Heart left ventricle (tissue), 16 donors: ENCODE data around the gene ASPSCR1. TPM values are rescaled to one million over a fixed set of nuclear protein-coding genes. Genes with fewer than 3 reads are reported as not detected.

Experiments
- ATAC-seq, 4 donors: fragments of 200-7000 bp; cut with Tn5 transposase; one replicate each; pipeline ENCODE4 v1.9.1; 2020 to 2022; ENCODE audit warnings: moderate library complexity in 4 of 4, mild to moderate bottlenecking in 3 of 4, moderate number of reproducible peaks in 1 of 4
- DNase-seq, 5 donors: peaks; one replicate each; pipeline ENCODE4 v3.0.0-alpha.2; 2020
- H3K27ac ChIP-seq, 12 donors: fragments of 200-600 bp; sonication (generic) in 4 of 12; one replicate each; pipeline versions ENCODE4 v1.5.0 to v1.8.0; 2016 to 2022; ENCODE audit warnings: mild to moderate bottlenecking in 2 of 12
- H3K27me3 ChIP-seq, 9 donors: fragments of 200-600 bp; sonication (generic) in 2 of 9; one replicate each; pipeline versions ENCODE4 v1.5.1 to v1.8.0; 2016 to 2022; ENCODE audit warnings: mild to moderate bottlenecking in 3 of 9
- H3K36me3 ChIP-seq, 9 donors: fragments of 200-600 bp; sonication (generic) in 2 of 9; one replicate each; pipeline versions ENCODE4 v1.5.0 to v1.8.0; 2018 to 2022; ENCODE audit warnings: mild to moderate bottlenecking in 2 of 9
- H3K4me1 ChIP-seq, 12 donors: fragments of 200-600 bp; sonication (generic) in 4 of 12; one replicate each; pipeline versions ENCODE4 v1.5.0 to v1.8.0; 2016 to 2022; ENCODE audit warnings: mild to moderate bottlenecking in 3 of 12
- H3K4me3 ChIP-seq, 12 donors: fragments of 200-600 bp; sonication (generic) in 4 of 12; one replicate each; pipeline versions ENCODE4 v1.5.0 to v1.8.0; 2017 to 2022; ENCODE audit warnings: mild to moderate bottlenecking in 9 of 12, moderate library complexity in 4 of 12
- H3K9me3 ChIP-seq, 12 donors: fragments of 200-600 bp; sonication (generic) in 4 of 12; one replicate each; pipeline versions ENCODE4 v1.5.0 to v1.8.0; 2016 to 2022; ENCODE audit warnings: mild to moderate bottlenecking in 1 of 12
- CTCF ChIP-seq, 12 donors: fragments of 200-600 bp; sonication (generic) in 4 of 12; IDR thresholded peaks; one replicate each; pipeline versions ENCODE4 v1.5.0 to v1.8.0; 2018 to 2022; ENCODE audit warnings: antibody characterized with exemption in 12 of 12, mild to moderate bottlenecking in 5 of 12
- POLR2A ChIP-seq, 2 donors: fragments of 450-650 bp; IDR thresholded peaks; one replicate each; pipeline ENCODE4 v1.6.1; 2017; ENCODE audit warnings: antibody characterized with exemption in 2 of 2, mild to moderate bottlenecking in 2 of 2, moderate library complexity in 2 of 2
- WGBS, 4 donors: extraction: QIAGEN DNeasy Blood & Tissue Kit in 2 of 4; methylation state at CpG; one replicate each; pipeline versions ENCODE4 v1.1.5 to v1.1.7; 2013 to 2018; 5-methylcytosine and 5-hydroxymethylcytosine counted together
- intact Hi-C, 10 donors: fragments of 100-400 bp; cut with DNase I; formaldehyde crosslinking; loops; one replicate each; pipeline versions ENCODE4 v1.11.1 to v1.14.2; 2022
- long read RNA-seq, 3 donors: library from polyadenylated mRNA; unstranded; transcript quantifications; one replicate each; pipeline ENCODE4 v2.0.0, GENCODE V29; 2020 to 2021
- polyA plus RNA-seq, 2 donors: library from polyadenylated mRNA; stranded (reverse); fragments of 200-250 nt; gene quantifications; one replicate each; pipeline ENCODE4 v1.2.3, GENCODE V29; 2013
- total RNA-seq, 9 donors: library from RNA; depleted of rRNA in 2 of 9; stranded (reverse); fragments of >200 nt in 2 of 9; fragmentation: NEBNext Ultra II Directional in 3 of 9; extraction: Animal tissue kit (Norgen Biotek cat#: 25700) in 3 of 9; gene quantifications; one replicate each; pipeline versions ENCODE4 v1.1.0 to v1.2.4, GENCODE V29; 2016 to 2023
- donor health status: ischemic (EF 13 %, LVEDD 7.1; RV severe dilation, severe dysfunction).
- donor health status: healthy with polysubstance abuse.
- donor health status: DM: no; HTN: yes; CAD: no.
- donor health status: DM: no; HTN: no; CAD: no.
- donor health status: ischemic (EF 25% LVEDD 6.9; RV normal size, moderate dysfunction).
- donor health status: ischemic (EF 25% LVEDD 5.7; RV mildly dilated, moderate dysfunction).
- donor health status: healthy.
- donor health status: DM: yes; HTN: yes; CAD: no.
- donor health status: ischemic (EF 35%, LVEDD 5.7; RV mildly dilated, moderate dysfunction).
- donor health status: nonischemic (EF 11% LVEDD 7.7; RV severe dilation, severe dysfunction).
- donor health status: DM: yes; HTN: yes; CAD: no.
- donor health status: PGD.
- donor health status: ischemic (EF 29% LVEDD 5.4; RV normal size, mild dysfunction).
- donor health status: nonischemic (EF 23%, LVEDD 6.1; RV moderate dilation, normal function).

The ASPSCR1 gene, protein sequence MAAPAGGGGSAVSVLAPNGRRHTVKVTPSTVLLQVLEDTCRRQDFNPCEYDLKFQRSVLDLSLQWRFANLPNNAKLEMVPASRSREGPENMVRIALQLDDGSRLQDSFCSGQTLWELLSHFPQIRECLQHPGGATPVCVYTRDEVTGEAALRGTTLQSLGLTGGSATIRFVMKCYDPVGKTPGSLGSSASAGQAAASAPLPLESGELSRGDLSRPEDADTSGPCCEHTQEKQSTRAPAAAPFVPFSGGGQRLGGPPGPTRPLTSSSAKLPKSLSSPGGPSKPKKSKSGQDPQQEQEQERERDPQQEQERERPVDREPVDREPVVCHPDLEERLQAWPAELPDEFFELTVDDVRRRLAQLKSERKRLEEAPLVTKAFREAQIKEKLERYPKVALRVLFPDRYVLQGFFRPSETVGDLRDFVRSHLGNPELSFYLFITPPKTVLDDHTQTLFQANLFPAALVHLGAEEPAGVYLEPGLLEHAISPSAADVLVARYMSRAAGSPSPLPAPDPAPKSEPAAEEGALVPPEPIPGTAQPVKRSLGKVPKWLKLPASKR
- total RNA-seq = 10 to 100 TPM; 15.1 to 27.8 (median 22.5) TPM
- polyA plus RNA-seq = 10 to 100 TPM; 39.2 to 43.6 TPM
- long read RNA-seq, donor 1, full-length matches to known transcripts = 47 of 70 reads
- long read RNA-seq, donor 1, partial matches to known transcripts = 5 of 70 reads
- long read RNA-seq, donor 1, other reads (novel, unspliced or antisense) = 18 of 70 reads
- long read RNA-seq, donor 2, transcript ASPSCR1-202 (16 exons, 1,843 nt) = major isoform, 118 of 157 reads
- long read RNA-seq, donor 2, partial matches to known transcripts = 6 of 157 reads
- long read RNA-seq, donor 2, other reads (novel, unspliced or antisense) = 29 of 157 reads
- long read RNA-seq, donor 3, full-length matches to known transcripts = 37 of 52 reads
- long read RNA-seq, donor 3, partial matches to known transcripts = 7 of 52 reads
- long read RNA-seq, donor 3, other reads (novel, unspliced or antisense) = 8 of 52 reads

DNA sequence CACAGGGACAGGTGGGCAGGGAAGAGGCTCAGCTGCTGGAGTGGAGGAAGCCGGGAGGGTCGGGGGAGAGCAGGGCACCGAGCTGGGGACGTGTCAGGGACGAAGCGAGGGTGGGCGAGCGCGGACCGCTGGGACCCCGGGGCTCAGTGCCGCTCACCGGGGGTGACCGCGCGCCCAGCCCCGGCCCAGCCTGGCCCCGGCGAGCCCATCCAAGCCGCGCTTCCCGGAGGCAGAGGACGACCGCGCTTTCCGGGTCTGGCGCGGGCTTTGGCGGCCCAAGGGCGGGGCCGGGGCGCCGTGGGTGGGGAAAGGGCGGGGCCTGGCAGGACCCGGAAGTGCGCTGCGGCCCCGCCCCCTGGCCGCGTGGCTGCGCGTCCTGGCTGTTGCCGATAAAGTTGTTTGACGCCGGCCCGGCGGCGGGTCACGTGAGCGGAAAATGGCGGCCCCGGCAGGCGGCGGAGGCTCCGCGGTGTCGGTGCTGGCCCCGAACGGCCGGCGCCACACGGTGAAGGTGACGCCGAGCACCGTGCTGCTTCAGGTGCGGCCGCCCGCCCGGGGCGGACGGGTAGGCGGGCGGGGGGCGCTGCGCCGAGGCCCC lies at the start of gene ASPSCR1:
Gene ASPSCR1 (plus strand): TSS at position 419 of the 598 bp plus-strand sequence. CDS start 18 bp downstream, at position 437.
- TF ChIP-seq CTCF (IDR thresholded peaks at IDR 0.05) = no peak
- TF ChIP-seq POLR2A (IDR thresholded peaks at IDR 0.05) = peak in 1 of 2 donors; percentile 89
- DNase-seq (peak; percentile 93 to 97 (median 93)), ATAC-seq (peak; percentile 88 to 98 (median 98))
- peaks cover 0 to 23% (median 8%) of the 10 kb centered on the region in 9 donors for H3K36me3 ChIP-seq
- intact Hi-C loops = loop anchor here in 4 of 10 donors (2.0 to 5.0 kb wide), 2 partner anchors 45 to 121 kb away; partner anchors contain the start of genes CENPX (in 4 of the 4), LRRC45 (in 4 of the 4) and FASN (in 1 of the 4)
- H3K4me3 ChIP-seq = peak within 1 kb of the TSS; percentile 54 to 96 (median 88)
- H3K27ac ChIP-seq = peak within 1 kb of the TSS; percentile 75 to 95 (median 88)
- H3K9me3 ChIP-seq = peaks cover 0 to 9% (median 2%) of the 10 kb centered on the region in 12 donors
- 0 to 1% (median 0%) methylated on average over 17 to 76 of the region's 76 CpGs for WGBS, 4 donors
- H3K4me1 ChIP-seq = peaks cover 0 to 21% (median 14%) of the 10 kb centered on the region in 12 donors
- H3K27me3 ChIP-seq = peaks cover 0 to 4% (median 0%) of the 10 kb centered on the region in 9 donors

- H3K4me1 ChIP-seq = peaks cover 21 to 51% (median 41%) of the 10 kb centered on the region in 12 donors
- intact Hi-C loops = loop anchor here in 1 of 10 donors (5.0 kb wide), 1 partner anchor 56 kb away; the partner anchor contains the start of gene ARHGDIA
- H3K4me3 ChIP-seq = peak within 1 kb of the TSS; percentile 84 to 98 (median 94)
- TF ChIP-seq POLR2A (IDR thresholded peaks at IDR 0.05) (peak; percentile 27 to 69), CTCF (IDR thresholded peaks at IDR 0.05) (peak in 7 of 12 donors; percentile 11 to 51 (median 31))
- ATAC-seq (peak; percentile 33 to 70 (median 59)), DNase-seq (peak; percentile 91 to 96 (median 93))
- peak within 1 kb of the TSS; percentile 86 to 99 (median 95) for H3K27ac ChIP-seq
- 1% methylated on average over 36 to 98 of the region's 98 CpGs for WGBS, 4 donors
- peaks cover 0 to 14% (median 0%) of the 10 kb centered on the region in 9 donors for H3K27me3 ChIP-seq
- H3K36me3 ChIP-seq = peaks cover 0 to under 1% (median 0%) of the 10 kb centered on the region in 9 donors
- H3K9me3 ChIP-seq = no peaks in the 10 kb centered on the region
Measured at GRCh38 chr17:81927653-81928543, 49.5 kb upstream of the ASPSCR1 start, which contains the start of gene MAFG. Gene MAFG (minus strand): TSS chr17:81927735. CDS start chr17:81923185, 4,550 bp downstream.
